Esophagus squamous epithelium (tissue), 5 donors: ENCODE measurements around the gene ZNF189. TPM values are rescaled to one million over a fixed set of nuclear protein-coding genes. Genes with fewer than 3 reads are reported as not detected.
"Not testable (repeated sequence)": the region's sequence is repeated elsewhere in the genome, so short reads cannot be mapped to it uniquely, and the experiment has no call there.

ENCODE experiments used
- DNase-seq: peaks from one replicate; lab custom pipeline; 2025; lab: John Stamatoyannopoulos, UW
- H3K27ac ChIP-seq, 4 donors: fragments of 200-600 bp; sonication (generic); one replicate each; pipeline ENCODE4 v1.5.1; 2016 to 2019; ENCODE audit warnings: mild to moderate bottlenecking in 1 of 4
- H3K27me3 ChIP-seq, 4 donors: fragments of 200-600 bp; sonication (generic); 1 replicate in 3 of 4; 2 replicates in 1 of 4; pipeline versions ENCODE4 v1.5.1 to v1.6.0; 2017 to 2021; ENCODE audit warnings: antibody characterized with exemption in 1 of 4
- H3K36me3 ChIP-seq, 3 donors: fragments of 200-600 bp; sonication (generic); one replicate each; pipeline ENCODE4 v1.5.1; 2016 to 2019
- H3K4me1 ChIP-seq, 3 donors: fragments of 200-600 bp; sonication (generic); one replicate each; pipeline ENCODE4 v1.5.1; 2017 to 2019
- H3K4me3 ChIP-seq, 4 donors: fragments of 200-600 bp; sonication (generic); 1 replicate in 3 of 4; 2 replicates in 1 of 4; pipeline ENCODE4 v1.5.1; 2016 to 2019; ENCODE audit warnings: mild to moderate bottlenecking in 2 of 4, moderate library complexity in 1 of 4
- H3K9me3 ChIP-seq, 3 donors: fragments of 200-600 bp; sonication (generic); one replicate each; pipeline ENCODE4 v1.5.1; 2016 to 2019
- POLR2A ChIP-seq, 4 donors: fragments of 450-650 bp; IDR thresholded peaks; one replicate each; pipeline ENCODE4 v1.6.1; 2017; ENCODE audit warnings: antibody characterized with exemption in 4 of 4, mild to moderate bottlenecking in 4 of 4, moderate library complexity in 3 of 4
- WGBS, 2 donors: methylation state at CpG; one replicate each; pipeline ENCODE4 v1.1.5; 2018; 5-methylcytosine and 5-hydroxymethylcytosine counted together
- intact Hi-C: fragments of 100-400 bp; cut with DNase I; formaldehyde crosslinking; loops from one replicate; pipeline ENCODE4 v1.15.0; 2022
- total RNA-seq, 4 donors: library from RNA; depleted of rRNA; stranded (reverse); fragments of >200 nt; gene quantifications; one replicate each; pipeline ENCODE4 v1.1.0, GENCODE V29; 2016
- TF ChIP-seq, protein P1 (sequence below), 6 experiments: fragments of 450-650 bp in 4 of 6; fragments of 200-600 bp in 2 of 6; sonication (generic) in 2 of 6; IDR thresholded peaks; one replicate each; pipeline ENCODE4 v1.5.1; 2016 to 2019; ENCODE audit warnings: antibody characterized with exemption in 6 of 6, mild to moderate bottlenecking in 4 of 6, moderate library complexity in 4 of 6
- donor health status: DM: yes; HTN: yes; CAD: no.

ZNF189 gene
- total RNA-seq, 4 donors from 2014 or later, result 5.0 to 14.7 (median 6.6) TPM

DNA sequence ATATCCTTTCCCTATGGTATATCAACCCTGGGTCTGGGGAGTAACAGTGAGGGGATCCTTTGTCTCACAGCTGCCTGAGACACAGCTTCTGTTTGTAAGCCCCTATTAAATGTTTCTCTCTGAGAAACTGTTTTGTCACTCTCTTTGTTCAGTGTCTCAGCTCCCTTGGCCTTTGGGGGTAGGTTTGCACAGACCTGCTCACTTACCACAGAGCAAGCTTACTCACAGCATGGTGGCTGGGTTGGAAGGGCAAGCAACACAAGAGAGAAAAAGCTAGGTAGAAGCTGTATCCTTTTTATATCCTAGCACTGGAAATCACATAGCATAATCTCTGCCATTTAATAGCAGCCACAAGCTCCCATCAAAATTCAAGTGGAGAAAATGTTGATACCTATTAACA, 18.4 kb upstream of the ZNF189 start:
- no peak for DNase-seq
- peaks cover 0 to 8% (median 0%) of the 10 kb centered on the region in 3 donors for H3K9me3 ChIP-seq
- H3K4me1 ChIP-seq, result no peaks in the 10 kb centered on the region
- H3K4me3 ChIP-seq, result no peak overlapping the region
- no peak overlapping the region for H3K27ac ChIP-seq
- no peaks in the 10 kb centered on the region for H3K27me3 ChIP-seq
- H3K36me3 ChIP-seq, result no peaks in the 10 kb centered on the region
- intact Hi-C loops, result no loop called here
- TF ChIP-seq, protein P1, sequence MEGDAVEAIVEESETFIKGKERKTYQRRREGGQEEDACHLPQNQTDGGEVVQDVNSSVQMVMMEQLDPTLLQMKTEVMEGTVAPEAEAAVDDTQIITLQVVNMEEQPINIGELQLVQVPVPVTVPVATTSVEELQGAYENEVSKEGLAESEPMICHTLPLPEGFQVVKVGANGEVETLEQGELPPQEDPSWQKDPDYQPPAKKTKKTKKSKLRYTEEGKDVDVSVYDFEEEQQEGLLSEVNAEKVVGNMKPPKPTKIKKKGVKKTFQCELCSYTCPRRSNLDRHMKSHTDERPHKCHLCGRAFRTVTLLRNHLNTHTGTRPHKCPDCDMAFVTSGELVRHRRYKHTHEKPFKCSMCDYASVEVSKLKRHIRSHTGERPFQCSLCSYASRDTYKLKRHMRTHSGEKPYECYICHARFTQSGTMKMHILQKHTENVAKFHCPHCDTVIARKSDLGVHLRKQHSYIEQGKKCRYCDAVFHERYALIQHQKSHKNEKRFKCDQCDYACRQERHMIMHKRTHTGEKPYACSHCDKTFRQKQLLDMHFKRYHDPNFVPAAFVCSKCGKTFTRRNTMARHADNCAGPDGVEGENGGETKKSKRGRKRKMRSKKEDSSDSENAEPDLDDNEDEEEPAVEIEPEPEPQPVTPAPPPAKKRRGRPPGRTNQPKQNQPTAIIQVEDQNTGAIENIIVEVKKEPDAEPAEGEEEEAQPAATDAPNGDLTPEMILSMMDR (IDR thresholded peaks at IDR 0.05), result no peak
- TF ChIP-seq POLR2A (IDR thresholded peaks at IDR 0.05), result no peak

DNA sequence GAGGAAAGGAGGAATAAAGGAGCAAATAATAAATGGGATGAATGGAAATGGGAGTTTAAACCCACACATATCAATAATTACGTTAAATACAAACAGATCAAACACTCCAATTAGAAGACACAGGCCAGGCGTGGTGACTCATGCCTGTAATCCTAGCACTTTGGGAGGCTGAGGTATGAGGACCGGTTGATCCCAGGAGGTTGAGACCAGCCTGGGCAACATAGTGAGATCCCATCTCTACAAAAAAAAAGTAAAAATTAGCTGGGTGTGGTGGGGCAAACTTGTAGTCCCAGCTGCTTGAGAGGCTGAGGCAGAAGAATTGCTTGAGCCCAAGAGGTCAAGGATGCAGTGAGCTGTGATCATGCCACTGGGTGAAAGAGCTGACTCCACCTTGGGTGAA, 17.5 kb upstream of the ZNF189 start:
- peaks cover 0 to 9% (median 0%) of the 10 kb centered on the region in 3 donors for H3K9me3 ChIP-seq
- no peaks in the 10 kb centered on the region for H3K27me3 ChIP-seq
- DNase-seq, result no peak
- H3K36me3 ChIP-seq, result no peaks in the 10 kb centered on the region
- TF ChIP-seq, protein P1 (IDR thresholded peaks at IDR 0.05), result no peak
- no peak for TF ChIP-seq POLR2A (IDR thresholded peaks at IDR 0.05)
- no peak overlapping the region for H3K4me3 ChIP-seq
- WGBS, 2 donors, result 87 to 91% methylated on average over 3 of the region's 3 CpGs
- H3K27ac ChIP-seq, result no peak overlapping the region
- no peaks in the 10 kb centered on the region for H3K4me1 ChIP-seq
- intact Hi-C loops, result no loop called here

DNA sequence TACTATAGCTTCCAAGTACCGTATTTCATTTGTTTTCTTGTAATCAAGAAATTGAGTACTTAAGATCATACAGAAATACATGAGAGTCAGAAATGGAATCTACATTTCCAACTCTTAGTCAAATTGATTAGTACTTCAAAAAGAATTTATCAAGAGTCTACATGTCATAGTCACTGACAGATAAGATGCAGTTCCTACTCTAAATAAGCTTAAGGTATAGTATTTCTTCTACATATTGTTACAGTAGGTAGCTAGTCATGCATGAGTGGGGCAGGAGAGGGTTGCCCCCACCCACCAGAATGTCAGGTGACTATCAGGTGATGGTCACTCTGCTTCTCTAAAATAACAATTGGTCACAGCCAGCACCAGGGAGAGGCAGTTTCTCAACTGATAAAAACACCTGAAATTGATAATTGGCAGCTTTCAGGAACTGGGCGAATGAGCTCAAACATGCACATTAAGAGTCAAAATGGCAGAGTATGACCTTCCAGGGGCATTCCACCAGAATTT, 16.8 kb upstream of the ZNF189 start:
- H3K4me1 ChIP-seq, result no peaks in the 10 kb centered on the region
- DNase-seq, result no peak
- TF ChIP-seq, protein P1 (IDR thresholded peaks at IDR 0.05), result no peak
- TF ChIP-seq POLR2A (IDR thresholded peaks at IDR 0.05), result no peak
- intact Hi-C loops, result no loop called here
- H3K4me3 ChIP-seq, result no peak overlapping the region
- no peak overlapping the region for H3K27ac ChIP-seq
- H3K36me3 ChIP-seq, result no peaks in the 10 kb centered on the region
- H3K9me3 ChIP-seq, result peaks cover 0 to 9% (median 0%) of the 10 kb centered on the region in 3 donors
- H3K27me3 ChIP-seq, result no peaks in the 10 kb centered on the region
- WGBS, 2 donors, result 78 to 83% methylated on average over 1 to 2 of the region's 2 CpGs

DNA sequence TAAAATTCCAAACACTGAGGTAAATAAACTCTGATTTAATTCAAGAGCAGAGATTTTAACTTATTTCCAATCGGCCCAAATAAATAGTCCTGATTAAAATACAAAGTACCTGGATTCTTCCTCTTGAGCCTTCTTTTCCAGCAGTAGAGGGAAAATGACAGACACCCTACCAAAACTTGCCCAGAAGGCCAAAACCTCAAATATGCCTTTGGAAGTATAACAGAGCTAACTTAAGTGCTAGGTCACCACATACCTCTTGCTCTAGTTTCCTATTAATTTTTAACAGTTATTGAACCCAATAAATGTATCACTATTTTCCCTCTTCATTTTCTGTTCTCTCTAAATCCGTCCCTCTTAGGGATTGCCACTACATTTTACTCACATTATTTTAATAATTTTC, 15.3 kb upstream of the ZNF189 start:
- intact Hi-C loops, result no loop called here
- TF ChIP-seq POLR2A (IDR thresholded peaks at IDR 0.05), result no peak
- TF ChIP-seq, protein P1 (IDR thresholded peaks at IDR 0.05), result no peak
- DNase-seq, result no peak
- 82 to 90% methylated on average over 2 of the region's 2 CpGs for WGBS, 2 donors
- Histone ChIP-seq H3K27me3 (no peaks in the 10 kb centered on the region), H3K4me1 (no peaks in the 10 kb centered on the region), H3K9me3 (peaks cover 0 to 9% (median 0%) of the 10 kb centered on the region in 3 donors), H3K27ac (no peak overlapping the region), H3K4me3 (no peak overlapping the region), H3K36me3 (peaks cover 0 to 6% (median 0%) of the 10 kb centered on the region in 3 donors)

DNA sequence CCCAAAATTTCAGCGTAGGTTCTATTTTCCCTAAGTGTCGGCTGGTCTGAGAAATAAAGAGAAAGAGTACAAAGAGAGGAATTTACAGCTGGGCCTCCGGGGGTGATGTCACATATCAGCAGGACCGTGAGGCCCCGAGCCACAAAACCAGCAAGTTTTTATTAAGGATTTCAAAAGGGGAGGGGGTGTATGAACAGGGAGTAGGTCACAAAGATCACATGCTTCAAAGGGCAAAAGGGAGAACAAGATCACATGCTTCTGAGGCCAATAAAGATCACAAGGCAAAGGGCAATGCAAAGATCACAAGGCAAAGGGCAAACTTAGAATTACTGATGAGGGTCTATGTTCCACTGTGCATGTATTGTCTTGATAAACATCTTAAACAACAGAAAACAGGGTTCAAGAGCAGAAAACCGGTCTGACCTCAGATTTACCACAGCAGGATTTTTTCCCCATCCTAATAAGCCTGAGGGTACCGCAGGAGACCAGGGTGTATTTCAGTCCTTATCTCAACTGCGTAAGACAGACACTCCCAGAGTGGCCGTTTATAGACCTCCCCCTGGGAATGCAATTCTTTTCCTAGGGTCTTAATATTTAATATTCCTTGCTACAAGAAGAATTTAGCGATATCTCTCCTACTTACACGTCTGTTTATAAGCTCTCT, 13.6 kb upstream of the ZNF189 start, which contains the start of gene BAAT:
Gene BAAT (minus strand): TSS at position 134 of the 664 bp plus-strand sequence. CDS start 13,602 bp downstream, outside the sequence.
- intact Hi-C loops, DNase-seq: not testable (repeated sequence)
- 90 to 93% methylated on average over 11 of the region's 11 CpGs for WGBS, 2 donors

More for the DNA sequence above, 13.6 kb upstream of the ZNF189 start, which contains the start of gene BAAT:
- not testable (repeated sequence) for H3K4me3 ChIP-seq, H3K9me3 ChIP-seq, H3K27ac ChIP-seq, H3K4me1 ChIP-seq, H3K27me3 ChIP-seq
- H3K36me3 ChIP-seq, result peaks cover 0 to 22% (median 4%) of the 10 kb centered on the region in 3 donors
